HepG2 (cell line): ENCODE data around the gene DST. TPM values are rescaled to one million over a fixed set of nuclear protein-coding genes. Genes with fewer than 3 reads are reported as not detected.
A peak's percentile ranks its signal among the peaks of the same experiment; 100 is the strongest.

Experiments used
- ATAC-seq: fragments of 200-7000 bp; cut with Tn5 transposase; 3 replicates; pipeline ENCODE4 v1.9.1; 2020; ENCODE audit warnings: mild to moderate bottlenecking, moderate library complexity
- BruUV-seq: library from RNA; stranded (reverse); fragments of 400-500 nt; replicated peaks from 2 replicates; lab custom pipeline; 2021; lab: Mats Ljungman, UMichigan
- CTCF ChIA-PET: fragments of 300-600 bp; formaldehyde crosslinking; extraction: SDS; loops from one replicate; lab custom pipeline; 2021; ENCODE audit warnings: low total read pairs, inconsistent platforms, low intra/inter-chr PET ratio; lab: Yijun Ruan, JAX
- POLR2A ChIA-PET: fragments of 350-600 bp; sonication (Branson Sonifier 250); formaldehyde crosslinking; loops from one replicate; lab custom pipeline; 2020; ENCODE audit warnings: antibody characterized with exemption, inconsistent platforms; lab: Yijun Ruan, JAX
- DNase-seq: peaks from one replicate; pipeline ENCODE4 v3.0.0-alpha.2; 2015; ENCODE audit warnings: low spot score
- FAIRE-seq: peaks from 3 replicates; lab custom pipeline; 2011; peaks lifted over from hg19 to GRCh38; lab: Jason Lieb, UNC
- H2AFZ ChIP-seq: one replicate; pipeline ENCODE4 v1.6.1; 2011; ENCODE audit warnings: low read length, inconsistent platforms
- H3K27ac ChIP-seq: fragments of 300-600 bp; 3 replicates; pipeline ENCODE4 v1.8.0; 2011; ENCODE audit warnings: mixed run types, mild to moderate bottlenecking, mixed read lengths, low read length, inconsistent platforms; ENCODE audit not compliant: insufficient read depth; ENCODE audit errors: extremely low read length
- H3K27me3 ChIP-seq, 2 experiments: fragments of 200-600 bp in 1 of 2; 2 replicates in 1 of 2; 3 replicates in 1 of 2; pipeline versions ENCODE4 v1.6.0 to v1.8.0; 2011; ENCODE audit warnings: low read length in 2 of 2, mild to moderate bottlenecking in 2 of 2, moderate library complexity in 2 of 2, inconsistent platforms in 1 of 2; ENCODE audit not compliant: insufficient read depth in 2 of 2, control insufficient read depth in 1 of 2
- H3K36me3 ChIP-seq, 2 experiments: fragments of 200-600 bp in 1 of 2; replicated peaks in 1 of 2; 2 replicates in 1 of 2; 3 replicates in 1 of 2; pipeline versions ENCODE4 v1.5.1 to v1.8.0; 2011; ENCODE audit warnings: low read length in 2 of 2, inconsistent platforms in 1 of 2; ENCODE audit not compliant: insufficient read depth in 2 of 2, control insufficient read depth in 1 of 2
- H3K4me1 ChIP-seq: 2 replicates; pipeline ENCODE4 v1.5.1; 2012; ENCODE audit warnings: low read length, inconsistent platforms; ENCODE audit not compliant: insufficient read depth
- H3K4me2 ChIP-seq: 2 replicates; pipeline ENCODE4 v1.6.0; 2011; ENCODE audit warnings: low read depth, low read length, inconsistent platforms
- H3K4me3 ChIP-seq, 3 experiments: fragments of 200-600 bp in 1 of 3; sonication (generic), shearing (Covaris generic) in 1 of 3; replicated peaks in 1 of 3; 2 replicates each; pipeline ENCODE4 v1.5.1; 2011 to 2016; ENCODE audit warnings: low read length in 3 of 3, inconsistent platforms in 2 of 3, low read depth in 2 of 3, mild to moderate bottlenecking in 2 of 3, control low read depth in 1 of 3, mixed read lengths in 1 of 3; ENCODE audit not compliant: insufficient read depth in 1 of 3
- H3K79me2 ChIP-seq: one replicate; pipeline ENCODE4 v1.6.1; 2011; ENCODE audit warnings: low read length, inconsistent platforms; ENCODE audit not compliant: insufficient read depth
- H3K9ac ChIP-seq: 2 replicates; pipeline ENCODE4 v1.6.0; 2011; ENCODE audit warnings: mild to moderate bottlenecking, low read depth, low read length, inconsistent platforms; ENCODE audit not compliant: insufficient read depth
- H3K9me3 ChIP-seq: 2 replicates; pipeline ENCODE4 v1.5.1; 2012; ENCODE audit warnings: mild to moderate bottlenecking, low read length
- H4K20me1 ChIP-seq: 2 replicates; pipeline ENCODE4 v1.6.0; 2011; ENCODE audit warnings: inconsistent platforms, mild to moderate bottlenecking, low read length, moderate library complexity; ENCODE audit not compliant: insufficient read depth
- ATAD3A ChIP-seq: sonication (generic); formaldehyde crosslinking; IDR thresholded peaks from 2 replicates; pipeline ENCODE4 v1.4.0; 2020; ENCODE audit warnings: missing genetic modification reagents
- HBP1 ChIP-seq: IDR thresholded peaks from 2 replicates; pipeline ENCODE4 v1.6.1; 2016; ENCODE audit warnings: low read depth, control low read depth
- HOMEZ ChIP-seq: IDR thresholded peaks from 2 replicates; pipeline ENCODE4 v1.6.1; 2016; ENCODE audit warnings: low read depth
- KLF9 ChIP-seq: IDR thresholded peaks from 2 replicates; pipeline ENCODE4 v1.6.1; 2016; ENCODE audit warnings: low read depth
- MYNN ChIP-seq: sonication (generic); formaldehyde crosslinking; IDR thresholded peaks from 2 replicates; pipeline ENCODE4 v1.4.0; 2020; ENCODE audit warnings: mild to moderate bottlenecking, low read depth, missing genetic modification reagents
- NBN ChIP-seq: fragments of 450-650 bp; conservative IDR thresholded peaks from 2 replicates; pipeline ENCODE4 v1.6.1; 2017
- PATZ1 ChIP-seq: sonication (generic); formaldehyde crosslinking; IDR thresholded peaks from 2 replicates; pipeline ENCODE4 v1.4.0; 2020; ENCODE audit warnings: missing genetic modification reagents
- SAP130 ChIP-seq: IDR thresholded peaks from 2 replicates; pipeline ENCODE4 v1.6.1; 2016; ENCODE audit warnings: low read depth
- SOX13 ChIP-seq, 3 experiments: fragments of 450-650 bp in 1 of 3; sonication (generic) in 1 of 3; formaldehyde crosslinking in 1 of 3; IDR thresholded peaks in 2 of 3; conservative IDR thresholded peaks in 1 of 3; 2 replicates each; pipeline versions ENCODE4 v1.5.0 to v1.6.1; 2016 to 2020; ENCODE audit warnings: antibody characterized with exemption in 1 of 3, mild to moderate bottlenecking in 1 of 3, missing compliant biosample characterization in 1 of 3, missing genetic modification reagents in 1 of 3, moderate library complexity in 1 of 3
- ZNF253 ChIP-seq: sonication (generic); formaldehyde crosslinking; IDR thresholded peaks from 2 replicates; pipeline ENCODE4 v1.8.0; 2022; ENCODE audit warnings: mild to moderate bottlenecking, missing genetic modification reagents, borderline replicate concordance
- ZNF598 ChIP-seq: sonication (generic); formaldehyde crosslinking; IDR thresholded peaks from 2 replicates; pipeline ENCODE4 v1.5.1; 2020; ENCODE audit warnings: mild to moderate bottlenecking, missing genetic modification reagents, borderline replicate concordance
- ZNF773 ChIP-seq: sonication (generic); formaldehyde crosslinking; IDR thresholded peaks from 2 replicates; pipeline ENCODE4 v1.4.0; 2020; ENCODE audit warnings: missing genetic modification reagents, borderline replicate concordance
- WGBS: methylation state at CpG from one replicate; pipeline ENCODE4 v1.1.6; 2017; ENCODE audit warnings: low lambda C conversion rate; 5-methylcytosine and 5-hydroxymethylcytosine counted together
- in situ Hi-C: cut with HindIII; loops from 2 replicates; pipeline ENCODE4 v1.10.0; 2017; ENCODE audit warnings: low pct_unique_long_range_greater_than_20kb; ENCODE audit not compliant: extremely low pct_ligation_motif_present
- intact Hi-C: fragments of 100-400 bp; cut with micrococcal nuclease; formaldehyde crosslinking; loops from one replicate; pipeline ENCODE4 v1.10.0; 2022; ENCODE audit not compliant: unreplicated experiment
- polyA plus RNA-seq, 8 experiments: library from polyadenylated mRNA; depleted of rRNA in 3 of 8; stranded (reverse) in 7 of 8; unstranded in 1 of 8; fragments of >200 nt; fragmentation: Illumina TruSeq in 4 of 8; extraction: Trizol in 4 of 8; gene quantifications; 2 replicates each; pipeline versions ENCODE4 v1.2.1 to v1.2.3, GENCODE V29; 2011 to 2016; ENCODE audit warnings: low read depth in 4 of 8, missing spikeins in 1 of 8, mixed read lengths in 1 of 8; ENCODE audit not compliant: insufficient read depth in 1 of 8
- total RNA-seq, 5 experiments: library from RNA; depleted of rRNA; stranded (reverse); fragments of >200 nt; fragmentation: Illumina TruSeq; extraction: Trizol; gene quantifications; 2 replicates each; pipeline ENCODE4 v1.2.3, GENCODE V29; 2016; ENCODE audit warnings: low read depth in 1 of 5

DST gene
- total and polyA plus RNA-seq, 2 of the 13 experiments (the other 11 are each of a cell fraction or from before 2014, with no cell fraction given), result 64.4 to 89.0 TPM

- H3K4me3 ChIP-seq, result peak overlapping the region in 2 of 3 experiments; percentile 24 to 26; a peak in 3 of 6 replicates
- H4K20me1 ChIP-seq, result no peaks in the 10 kb centered on the region
- H3K9me3 ChIP-seq, result no peaks in the 10 kb centered on the region
- H3K79me2 ChIP-seq, result peaks cover 33% of the 10 kb centered on the region
- FAIRE-seq (no peak), DNase-seq (no peak), ATAC-seq (no peak)
- no TSS peak for BruUV-seq
- H3K4me1 ChIP-seq, result peaks cover 63% of the 10 kb centered on the region
- intact Hi-C loops, result loop anchor here (2.0 to 5.0 kb wide), 2 partner anchors 19 to 53 kb away; no protein-coding TSS in a partner anchor
- ChIA-PET CTCF (no interaction called here), POLR2A (interaction anchor here (3.4 kb wide), 1 partner anchor 17 kb away, joined by 27 read pairs; no protein-coding TSS in a partner anchor)
- H3K27ac ChIP-seq, result no peak overlapping the region
- H3K27me3 ChIP-seq, result no peaks in the 10 kb centered on the region; a peak in 1 of 5 replicates
- H3K9ac ChIP-seq, result peak overlapping the region; percentile 25
- peak overlapping the region; percentile 79 for H3K4me2 ChIP-seq
- H3K36me3 ChIP-seq, result peaks cover 6 to 14% of the 10 kb centered on the region in 2 experiments
- no peak overlapping the region for H2AFZ ChIP-seq
- TF ChIP-seq SAP130 (CRISPR knock-in tag) (0 out of 2 replicates have a peak, but pooled peaks have one; percentile 15), PATZ1 (CRISPR knock-in tag) (no peak)
- in situ Hi-C loops, result no loop called here
Observed at GRCh38 chr6:56539527-56540105, 103.1 kb downstream of the DST start.

GRCh38 chr6:56538851-56539250, 103.8 kb downstream of the DST start:
- Histone ChIP-seq H3K27ac (no peak overlapping the region), H4K20me1 (no peaks in the 10 kb centered on the region), H3K79me2 (peaks cover 33% of the 10 kb centered on the region), H3K4me3 (no peak overlapping the region), H3K9ac (no peak overlapping the region), H3K27me3 (no peaks in the 10 kb centered on the region; a peak in 1 of 5 replicates), H3K36me3 (peaks cover 8 to 18% of the 10 kb centered on the region in 2 experiments), H3K4me2 (peak overlapping the region; percentile 79; the same call in 1 of the 2 replicates), H3K4me1 (peaks cover 62% of the 10 kb centered on the region), H2AFZ (no peak overlapping the region), H3K9me3 (no peaks in the 10 kb centered on the region)
- in situ Hi-C loops, result no loop called here
- intact Hi-C loops, result loop anchor here (2.0 kb wide), 1 partner anchor 18 kb away; no protein-coding TSS in a partner anchor
- FAIRE-seq (no peak), DNase-seq (no peak), ATAC-seq (no peak)
- BruUV-seq, result no TSS peak
- POLR2A ChIA-PET, result no interaction called here
- CTCF ChIA-PET, result no interaction called here
- 81% methylated on average over 2 of the region's 2 CpGs for WGBS
- TF ChIP-seq MYNN (CRISPR knock-in tag), result no peak
- TF ChIP-seq ATAD3A, result no peak
- no peak for TF ChIP-seq ZNF253 (CRISPR knock-in tag)
- no peak for TF ChIP-seq KLF9 (CRISPR knock-in tag)
- TF ChIP-seq HBP1, result no peak
- no peak for TF ChIP-seq ZNF598
- TF ChIP-seq HOMEZ (CRISPR knock-in tag), result no peak
- no peak for TF ChIP-seq SOX13 (IDR thresholded peaks at IDR 0.05)
- TF ChIP-seq SOX13 (CRISPR knock-in tag; conservative IDR thresholded peaks at IDR 0.05 in 1 of 2, IDR thresholded peaks at IDR 0.05 in 1 of 2), result no peak
- TF ChIP-seq NBN, result no peak
- no peak for TF ChIP-seq ZNF773 (CRISPR knock-in tag)
